GM19328 (cell line): ENCODE results near the gene CHPF2.

ENCODE experiments used
- ATAC-seq: cut with Tn5 transposase; IDR thresholded peaks from one replicate; pipeline ENCODE4 v1.9.1; 2021; ENCODE audit warnings: mild to moderate bottlenecking, moderate library complexity; ENCODE audit not compliant: unreplicated experiment

Gene CHPF2

DNA sequence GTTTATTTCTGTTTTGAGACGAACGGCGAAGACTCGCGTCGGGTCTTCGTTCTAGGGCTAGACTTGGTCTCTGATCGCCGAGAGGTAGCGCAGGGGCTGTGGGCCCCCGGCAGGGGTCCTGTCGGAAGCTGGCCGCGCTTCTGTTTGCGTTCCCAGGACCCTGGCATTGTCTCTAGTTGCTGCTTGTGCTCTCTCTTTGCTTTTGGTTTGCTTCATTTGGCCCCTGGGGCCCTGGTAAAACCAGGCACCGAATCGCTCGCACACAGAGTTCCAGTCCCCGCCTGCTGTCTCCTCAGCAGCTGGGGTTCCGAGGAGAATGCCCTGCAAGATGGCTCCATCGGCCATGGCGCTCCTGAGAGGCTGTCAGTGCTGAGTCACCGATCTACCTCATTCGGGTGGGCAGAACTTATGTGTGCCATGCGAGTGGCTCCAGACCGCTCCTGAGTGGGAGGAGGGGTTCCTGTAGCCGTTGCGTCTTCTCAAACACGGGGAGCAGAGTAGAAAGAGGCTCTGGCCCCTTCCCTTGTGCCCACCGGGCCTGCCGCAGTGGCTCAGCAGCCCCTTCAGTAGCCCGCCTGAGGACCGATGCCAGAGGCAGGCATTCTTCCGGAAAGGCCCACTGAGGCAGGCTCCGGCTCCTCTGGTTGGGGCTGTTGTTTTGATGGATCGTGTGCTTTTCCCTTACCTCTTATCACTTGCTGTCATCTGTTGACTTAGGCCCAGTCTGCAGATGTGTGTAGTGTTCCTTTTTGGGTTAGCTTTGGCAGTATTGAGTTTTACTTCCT is 826 bp downstream of the CHPF2 start:
- no peak for ATAC-seq

DNA sequence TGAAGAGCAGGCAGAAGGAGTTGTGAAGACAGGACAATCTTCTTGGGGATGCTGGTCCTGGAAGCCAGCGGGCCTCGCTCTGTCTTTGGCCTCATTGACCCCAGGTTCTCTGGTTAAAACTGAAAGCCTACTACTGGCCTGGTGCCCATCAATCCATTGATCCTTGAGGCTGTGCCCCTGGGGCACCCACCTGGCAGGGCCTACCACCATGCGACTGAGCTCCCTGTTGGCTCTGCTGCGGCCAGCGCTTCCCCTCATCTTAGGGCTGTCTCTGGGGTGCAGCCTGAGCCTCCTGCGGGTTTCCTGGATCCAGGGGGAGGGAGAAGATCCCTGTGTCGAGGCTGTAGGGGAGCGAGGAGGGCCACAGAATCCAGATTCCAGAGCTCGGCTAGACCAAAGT is 1.5 kb downstream of the CHPF2 start:
- ATAC-seq, result no peak

- no peak for ATAC-seq
Observed at GRCh38 chr7:151235091-151235787, 3.0 kb downstream of the CHPF2 start.

DNA sequence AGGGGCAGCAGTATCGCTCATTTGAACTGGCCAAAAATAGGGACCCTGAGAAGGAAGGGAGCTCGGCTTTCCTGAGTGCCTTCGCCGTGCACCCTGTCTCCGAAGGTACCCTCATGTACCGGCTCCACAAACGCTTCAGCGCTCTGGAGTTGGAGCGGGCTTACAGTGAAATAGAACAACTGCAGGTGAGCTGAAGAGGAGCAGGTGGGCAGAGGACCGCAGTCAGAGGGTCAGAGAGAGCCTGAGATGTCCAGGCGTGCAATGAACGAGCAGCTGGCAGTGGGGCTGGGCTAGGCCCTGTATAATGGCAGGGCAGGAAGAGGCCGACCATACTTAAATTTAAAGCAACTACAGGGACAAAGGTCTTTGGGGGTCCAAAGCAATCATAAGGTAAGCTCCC is 4.1 kb downstream of the CHPF2 start:
- no peak for ATAC-seq

- no peak for ATAC-seq
Observed at GRCh38 chr7:151237244-151238189, 5.2 kb downstream of the CHPF2 start.

GRCh38 chr7:151238190-151238810 is 6.0 kb downstream of the CHPF2 start:
- no peak for ATAC-seq

GRCh38 chr7:151238924-151239836 is 6.9 kb downstream of the CHPF2 start:
- no peak for ATAC-seq

- ATAC-seq, result no peak
Observed at GRCh38 chr7:151239837-151240459, 7.7 kb downstream of the CHPF2 start.

- ATAC-seq, result no peak
Observed at GRCh38 chr7:151240536-151240935, 8.3 kb downstream of the CHPF2 start.

DNA sequence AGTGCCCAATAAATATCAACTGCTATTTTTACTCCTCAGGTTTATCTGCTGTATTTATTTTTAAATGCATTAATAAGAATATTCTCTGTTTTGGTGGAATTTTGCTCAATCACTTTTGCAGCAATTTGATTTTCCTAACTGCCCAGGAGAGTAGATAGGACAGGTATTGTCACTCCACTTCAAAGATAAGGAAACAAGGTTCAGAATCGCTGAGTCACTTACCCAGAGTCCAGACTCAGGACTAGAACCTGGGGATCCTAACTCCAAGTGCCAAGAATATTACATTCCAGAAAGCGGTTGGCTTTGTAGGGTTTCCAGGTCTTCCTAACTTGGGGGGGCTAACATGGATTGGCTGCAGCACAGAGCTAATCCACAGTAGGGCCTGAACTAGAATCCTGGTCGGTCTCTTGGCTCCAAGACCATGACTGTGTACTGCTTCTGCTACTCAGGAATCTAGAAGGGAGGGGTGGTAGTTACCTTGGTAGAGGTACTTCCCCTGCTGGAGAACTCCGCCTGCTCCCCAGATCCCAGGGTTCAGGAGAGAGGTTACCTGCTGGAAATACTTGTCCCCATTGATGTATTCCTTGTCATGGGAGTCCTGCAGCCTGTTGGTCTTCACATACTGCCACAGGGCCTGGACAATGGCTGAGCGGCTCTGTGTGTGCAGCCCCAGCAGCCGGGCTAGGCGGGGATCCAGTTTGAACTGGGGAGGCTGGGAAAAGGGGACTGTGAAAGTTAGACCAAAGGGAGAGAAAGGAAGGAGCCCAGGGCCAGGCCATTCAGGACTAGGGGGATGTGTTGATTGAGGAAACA is 8.9 kb downstream of the CHPF2 start:
- no peak for ATAC-seq

- no peak for ATAC-seq
Observed at GRCh38 chr7:151241755-151242096, 9.4 kb downstream of the CHPF2 start.

GRCh38 chr7:151242159-151243044 is 10.1 kb downstream of the CHPF2 start:
- no peak for ATAC-seq

GRCh38 chr7:151243045-151243349 is 10.7 kb downstream of the CHPF2 start:
- ATAC-seq, result no peak

- no peak for ATAC-seq
Observed at GRCh38 chr7:151243408-151244195, 11.3 kb downstream of the CHPF2 start.

DNA sequence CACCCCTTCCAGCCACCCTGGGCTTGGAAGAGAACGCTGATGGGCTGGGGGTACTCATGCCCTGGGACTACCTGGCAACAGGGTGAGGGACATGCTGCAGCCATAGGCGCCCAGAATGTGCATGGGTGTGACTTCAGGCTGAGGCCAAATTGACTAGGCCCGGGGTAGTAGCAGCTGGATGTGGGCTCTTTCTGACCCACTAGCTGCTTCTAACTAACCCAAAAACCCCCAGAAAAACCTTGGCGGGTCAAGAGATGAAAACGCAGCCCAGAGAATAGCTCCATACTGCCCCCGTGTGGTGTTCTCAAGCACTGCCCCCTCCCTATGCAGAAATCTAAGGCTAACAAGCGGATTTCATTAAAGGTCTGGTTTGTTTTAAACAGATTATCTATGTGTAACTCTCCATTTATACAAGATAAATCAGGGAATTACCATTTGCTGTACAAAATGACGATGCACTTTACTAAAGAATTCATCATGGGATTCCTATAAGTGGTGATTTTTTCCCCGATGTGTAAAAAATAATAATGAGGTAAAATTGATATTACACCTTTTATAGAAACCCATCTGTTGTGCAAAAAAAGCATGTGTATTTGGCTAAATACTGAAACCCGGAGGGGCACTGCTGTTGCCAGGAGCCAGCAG is 12.0 kb downstream of the CHPF2 start:
- ATAC-seq, result no peak

GRCh38 chr7:151244841-151245346 is 12.6 kb downstream of the CHPF2 start:
- no peak for ATAC-seq
